Suprapubic skin (tissue), 3 donors: ENCODE measurements around the gene TMX2.

ENCODE experiments used
- CTCF ChIP-seq, 2 donors: fragments of 200-600 bp in 1 of 2; fragments of 450-650 bp in 1 of 2; sonication (generic) in 1 of 2; IDR thresholded peaks; one replicate each; pipeline ENCODE4 v1.5.1; 2016 to 2019; ENCODE audit warnings: antibody characterized with exemption in 2 of 2, mild to moderate bottlenecking in 1 of 2, moderate library complexity in 1 of 2
- POLR2A ChIP-seq, 2 donors: fragments of 450-650 bp; IDR thresholded peaks; one replicate each; pipeline ENCODE4 v1.6.1; 2017; ENCODE audit warnings: antibody characterized with exemption in 2 of 2, mild to moderate bottlenecking in 2 of 2, moderate library complexity in 2 of 2

GRCh38 chr11:57788703-57789088 lies 76.3 kb downstream of the TMX2 start:
- TF ChIP-seq POLR2A (IDR thresholded peaks at IDR 0.05) (no peak), CTCF (IDR thresholded peaks at IDR 0.05) (no peak)
